HL-60 (cell line): ENCODE measurements around the gene PBX1.

Source experiments
- DNase-seq, 2 experiments: peaks; one replicate each; pipeline ENCODE4 v3.0.0-alpha.2; 2010 to 2020; ENCODE audit warnings: low read depth in 1 of 2, low spot score in 1 of 2
- H3K27ac ChIP-seq: fragments of 250-450 bp; sonication (Bioruptor Pico); replicated peaks from 2 replicates; pipeline ENCODE4 v1.5.1; 2020; ENCODE audit warnings: mild to moderate bottlenecking, moderate library complexity
- H3K27me3 ChIP-seq: fragments of 250-450 bp; sonication (Bioruptor Pico); 2 replicates; pipeline ENCODE4 v1.5.1; 2021; ENCODE audit warnings: mild to moderate bottlenecking, moderate library complexity; ENCODE audit not compliant: insufficient read depth, poor library complexity, severe bottlenecking
- H3K4me3 ChIP-seq: replicated peaks from 2 replicates; pipeline ENCODE4 v1.5.1; 2011; ENCODE audit warnings: mild to moderate bottlenecking, control low read depth, low read length; ENCODE audit not compliant: insufficient read depth
- CTCF ChIP-seq: IDR thresholded peaks from one replicate; pipeline ENCODE4 v1.5.1; 2011; ENCODE audit warnings: low read length, control low read depth, inconsistent platforms; ENCODE audit not compliant: insufficient read depth
- GABPA ChIP-seq: IDR thresholded peaks from 2 replicates; pipeline ENCODE4 v1.6.1; 2012; ENCODE audit warnings: low read depth
- POLR2AphosphoS5 ChIP-seq: IDR thresholded peaks from 2 replicates; pipeline ENCODE4 v1.6.1; 2012; ENCODE audit warnings: low read depth
- REST ChIP-seq: IDR thresholded peaks from 2 replicates; pipeline ENCODE4 v1.6.1; 2012; ENCODE audit warnings: low read depth; ENCODE audit not compliant: insufficient replicate concordance
- SPI1 ChIP-seq: IDR thresholded peaks from 2 replicates; pipeline ENCODE4 v1.6.1; 2012; ENCODE audit warnings: low read depth, mild to moderate bottlenecking, borderline replicate concordance

Gene PBX1

DNA sequence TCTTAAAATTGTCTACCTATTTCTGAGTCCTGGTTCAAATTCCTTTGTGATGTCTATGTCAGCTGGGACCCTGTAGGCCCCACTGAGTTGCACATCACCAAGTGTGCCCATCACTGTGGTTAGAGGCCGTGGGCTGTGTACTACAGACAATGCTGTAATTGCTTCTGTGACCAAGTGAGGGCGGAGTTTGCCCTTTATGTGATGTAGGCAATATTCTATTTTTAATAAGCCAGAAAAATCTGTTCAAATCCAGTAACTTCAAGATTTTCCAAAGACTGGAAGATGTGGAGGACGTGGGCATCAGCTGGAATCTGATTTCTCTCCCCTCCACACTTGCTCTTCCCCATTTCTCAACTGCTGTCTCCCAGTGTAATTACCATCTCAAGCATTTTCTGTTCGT is 215.4 kb downstream of the PBX1 start:
- no peak overlapping the region for H3K27ac ChIP-seq
- TF ChIP-seq CTCF (no peak), GABPA (no peak), SPI1 (no peak), REST (no peak)
- no peaks in the 10 kb centered on the region for H3K27me3 ChIP-seq
- no peak for DNase-seq
- H3K4me3 ChIP-seq: no peak overlapping the region

- Histone ChIP-seq H3K4me3 (no peak overlapping the region), H3K27ac (no peak overlapping the region), H3K27me3 (no peaks in the 10 kb centered on the region)
- TF ChIP-seq REST: no peak
- no peak for DNase-seq
These were observed 216.1 kb downstream of the PBX1 start for GRCh38 chr1:164774819-164775654.

DNA sequence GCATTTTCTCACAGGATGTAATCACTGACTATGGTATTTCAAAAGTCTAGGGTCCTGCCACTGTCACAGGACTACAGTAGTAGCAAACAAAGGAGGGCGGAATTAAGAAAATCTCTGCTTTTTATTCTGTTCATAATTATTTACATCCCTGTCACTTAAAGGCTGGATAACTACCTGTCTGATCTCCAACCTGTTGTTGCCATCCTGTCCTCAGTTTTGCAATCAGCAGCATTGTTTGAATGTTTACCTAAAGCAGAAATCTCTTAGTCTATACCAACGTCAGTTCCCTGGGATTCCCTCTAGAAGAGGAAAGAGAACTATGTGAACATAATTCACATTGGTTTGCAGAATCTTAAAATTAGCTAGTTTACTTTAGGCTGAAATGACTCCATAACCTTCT is 218.5 kb downstream of the PBX1 start:
- no peak for TF ChIP-seq GABPA
- TF ChIP-seq REST: no peak
- no peak for TF ChIP-seq SPI1
- no peak for TF ChIP-seq CTCF
- TF ChIP-seq POLR2AphosphoS5: no peak
- no peaks in the 10 kb centered on the region for H3K27me3 ChIP-seq
- H3K27ac ChIP-seq: no peak overlapping the region
- no peak for DNase-seq
- H3K4me3 ChIP-seq: no peak overlapping the region
